ENCODE measurements around the gene SPATA2.
"Not testable (repeated sequence)": the region's sequence is repeated elsewhere in the genome, so short reads cannot be mapped to it uniquely, and the experiment has no call there.

The SPATA2 gene

GRCh38 chr20:49915380-49916145, at the start of gene SPATA2:
TSS of gene SPATA2 (minus strand) at chr20:49915529. CDS start at chr20:49908490, 7,039 bp downstream.
- DNase-seq, result peak; percentile 97

- DNase-seq, result no peak
Measured at GRCh38 chr20:49961413-49961812, 46.1 kb upstream of the SPATA2 start.

- DNase-seq, result not testable (repeated sequence)
Measured at GRCh38 chr20:49957089-49957938, 42.0 kb upstream of the SPATA2 start.

- no peak for DNase-seq
Measured at GRCh38 chr20:49956689-49957088, 41.4 kb upstream of the SPATA2 start.

GRCh38 chr20:49955830-49956396, 40.6 kb upstream of the SPATA2 start:
- not testable (repeated sequence) for DNase-seq

GRCh38 chr20:49955167-49955566, 39.8 kb upstream of the SPATA2 start:
- DNase-seq, result no peak

GRCh38 chr20:49951151-49951550, 35.8 kb upstream of the SPATA2 start:
- no peak for DNase-seq

GRCh38 chr20:49948809-49949507, 33.6 kb upstream of the SPATA2 start:
- peak; percentile 80 for DNase-seq

- no peak for DNase-seq
Measured at GRCh38 chr20:49948178-49948577, 32.8 kb upstream of the SPATA2 start.

- no peak for DNase-seq
Measured at GRCh38 chr20:49945701-49946477, 30.6 kb upstream of the SPATA2 start.

- DNase-seq, result no peak
Measured at GRCh38 chr20:49945306-49945700, 30.0 kb upstream of the SPATA2 start.

- no peak for DNase-seq
Measured at GRCh38 chr20:49942942-49943341, 27.6 kb upstream of the SPATA2 start.

GRCh38 chr20:49942303-49942702, 27.0 kb upstream of the SPATA2 start:
- no peak for DNase-seq

- DNase-seq, result no peak
Measured at GRCh38 chr20:49941456-49941855, 26.1 kb upstream of the SPATA2 start.

- no peak for DNase-seq
Measured at GRCh38 chr20:49938173-49939163, 23.1 kb upstream of the SPATA2 start.

- no peak for DNase-seq
Measured at GRCh38 chr20:49937027-49937929, 21.9 kb upstream of the SPATA2 start.

GRCh38 chr20:49936153-49937026, 21.1 kb upstream of the SPATA2 start, which contains the start of gene RNF114:
TSS of gene RNF114 (plus strand) at chr20:49936397. CDS start at chr20:49936413, 16 bp downstream.
- peak; percentile 95 for DNase-seq

GRCh38 chr20:49935746-49936152, 20.4 kb upstream of the SPATA2 start:
- no peak for DNase-seq

GRCh38 chr20:49929142-49929494, 13.8 kb upstream of the SPATA2 start:
- DNase-seq, result no peak
